Thoracic aorta (tissue), 2 donors: ENCODE data around the gene ASIC5. TPM values are rescaled to one million over a fixed set of nuclear protein-coding genes. Genes with fewer than 3 reads are reported as not detected.

Experiments
- ATAC-seq: fragments of 150-250 bp; one replicate; pipeline ENCODE4 v1.8.0; 2017; ENCODE audit warnings: low read depth; ENCODE audit not compliant: insufficient number of reproducible peaks, low FRiP score
- DNase-seq: peaks from one replicate; pipeline ENCODE4 v3.0.0-alpha.2; 2020; ENCODE audit warnings: low spot score
- H3K27ac ChIP-seq, 2 donors: fragments of 200-600 bp; sonication (generic); 1 replicate in 1 of 2; 2 replicates in 1 of 2; pipeline ENCODE4 v1.5.1; 2016; ENCODE audit warnings: mild to moderate bottlenecking in 2 of 2, moderate library complexity in 2 of 2
- H3K27me3 ChIP-seq: fragments of 200-600 bp; sonication (generic); replicated peaks from 2 replicates; pipeline ENCODE4 v1.6.0; 2016; ENCODE audit warnings: mild to moderate bottlenecking; ENCODE audit not compliant: insufficient read depth
- H3K36me3 ChIP-seq: fragments of 200-600 bp; sonication (generic); one replicate; pipeline ENCODE4 v1.5.1; 2016
- H3K4me1 ChIP-seq, 2 donors: fragments of 200-600 bp; sonication (generic); 1 replicate in 1 of 2; 2 replicates in 1 of 2; pipeline versions ENCODE4 v1.5.1 to v1.6.0; 2016; ENCODE audit warnings: low read depth in 2 of 2, mild to moderate bottlenecking in 1 of 2; ENCODE audit not compliant: control insufficient read depth in 1 of 2
- H3K4me3 ChIP-seq: fragments of 200-600 bp; sonication (generic); 2 replicates; pipeline ENCODE4 v1.5.1; 2016; ENCODE audit warnings: mild to moderate bottlenecking
- H3K9me3 ChIP-seq: fragments of 200-600 bp; sonication (generic); 2 replicates; pipeline ENCODE4 v1.5.1; 2016
- total RNA-seq, 2 donors: library from RNA; depleted of rRNA; stranded (reverse); fragments of >200 nt; gene quantifications; one replicate each; pipeline versions ENCODE4 v1.1.0 to v1.2.3, GENCODE V29; 2016
- TF ChIP-seq, protein P1 (sequence below): fragments of 200-600 bp; sonication (generic); IDR thresholded peaks from one replicate; pipeline ENCODE4 v1.5.1; 2019; ENCODE audit warnings: antibody characterized with exemption

ASIC5 gene
- total RNA-seq, 2 donors from 2014 or later = not detected

GRCh38 chr4:155780775-155781174 is 85.3 kb downstream of the ASIC5 start:
- ATAC-seq = no peak
- no peaks in the 10 kb centered on the region for H3K9me3 ChIP-seq
- peaks cover 21 to 42% of the 10 kb centered on the region in 2 donors for H3K4me1 ChIP-seq
- H3K27me3 ChIP-seq = no peaks in the 10 kb centered on the region
- no peak overlapping the region for H3K27ac ChIP-seq
- no peaks in the 10 kb centered on the region for H3K36me3 ChIP-seq
- H3K4me3 ChIP-seq = no peak overlapping the region
- TF ChIP-seq, protein P1, sequence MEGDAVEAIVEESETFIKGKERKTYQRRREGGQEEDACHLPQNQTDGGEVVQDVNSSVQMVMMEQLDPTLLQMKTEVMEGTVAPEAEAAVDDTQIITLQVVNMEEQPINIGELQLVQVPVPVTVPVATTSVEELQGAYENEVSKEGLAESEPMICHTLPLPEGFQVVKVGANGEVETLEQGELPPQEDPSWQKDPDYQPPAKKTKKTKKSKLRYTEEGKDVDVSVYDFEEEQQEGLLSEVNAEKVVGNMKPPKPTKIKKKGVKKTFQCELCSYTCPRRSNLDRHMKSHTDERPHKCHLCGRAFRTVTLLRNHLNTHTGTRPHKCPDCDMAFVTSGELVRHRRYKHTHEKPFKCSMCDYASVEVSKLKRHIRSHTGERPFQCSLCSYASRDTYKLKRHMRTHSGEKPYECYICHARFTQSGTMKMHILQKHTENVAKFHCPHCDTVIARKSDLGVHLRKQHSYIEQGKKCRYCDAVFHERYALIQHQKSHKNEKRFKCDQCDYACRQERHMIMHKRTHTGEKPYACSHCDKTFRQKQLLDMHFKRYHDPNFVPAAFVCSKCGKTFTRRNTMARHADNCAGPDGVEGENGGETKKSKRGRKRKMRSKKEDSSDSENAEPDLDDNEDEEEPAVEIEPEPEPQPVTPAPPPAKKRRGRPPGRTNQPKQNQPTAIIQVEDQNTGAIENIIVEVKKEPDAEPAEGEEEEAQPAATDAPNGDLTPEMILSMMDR = no peak
- DNase-seq = no peak

Other genes with a start within 250 kb of the ASIC5 start
- 100 to 1,000 TPM; 110 to 135 TPM for gene GUCY1A1, start 199.4 kb downstream of the ASIC5 start, total RNA-seq
- 10 to 100 TPM; 32.7 to 34.1 TPM for gene GUCY1B1, start 107.3 kb downstream of the ASIC5 start, total RNA-seq
- not detected for gene TDO2, start 37.4 kb upstream of the ASIC5 start, total RNA-seq
- gene CTSO, start 87.6 kb upstream of the ASIC5 start, total RNA-seq = 10 to 100 TPM; 31.1 to 36.6 TPM